Fibroblast of villous mesenchyme (primary cell): Measurements from ENCODE around the gene PCBP3. TPM values are rescaled to one million over a fixed set of nuclear protein-coding genes. Genes with fewer than 3 reads are reported as not detected.
"Not testable (repeated sequence)": the region's sequence is repeated elsewhere in the genome, so short reads cannot be mapped to it uniquely, and the experiment has no call there.

Source experiments
- DNase-seq: peaks from one replicate; pipeline ENCODE4 v3.0.0-alpha.2; 2010; ENCODE audit warnings: low read depth
- H3K4me3 ChIP-seq: 2 replicates; pipeline ENCODE4 v1.5.1; 2011; ENCODE audit warnings: low read depth, mild to moderate bottlenecking, low read length
- CTCF ChIP-seq: IDR thresholded peaks from 2 replicates; pipeline ENCODE4 v1.5.1; 2012; ENCODE audit warnings: low read depth, mild to moderate bottlenecking, low read length; ENCODE audit not compliant: insufficient read depth
- total RNA-seq: library from RNA; depleted of rRNA; stranded (reverse); fragments of >200 nt; gene quantifications from 2 replicates; pipeline ENCODE4 v1.2.3, GENCODE V29; 2012

PCBP3 gene
- total RNA-seq, 1 donor, result 1.3 TPM

- no peak for TF ChIP-seq CTCF
- H3K4me3 ChIP-seq, result no peak overlapping the region
- DNase-seq, result no peak
Measured at GRCh38 chr21:45670731-45671130, 27.2 kb downstream of the PCBP3 start.

GRCh38 chr21:45678790-45679189 lies 35.3 kb downstream of the PCBP3 start:
- not testable (repeated sequence) for H3K4me3 ChIP-seq, DNase-seq

GRCh38 chr21:45680215-45680614 lies 36.7 kb downstream of the PCBP3 start:
- no peak overlapping the region for H3K4me3 ChIP-seq
- no peak for TF ChIP-seq CTCF
- no peak for DNase-seq

- H3K4me3 ChIP-seq, result no peak overlapping the region
- no peak for DNase-seq
- peak; percentile 22 for TF ChIP-seq CTCF
Measured at GRCh38 chr21:45695086-45695485, 51.6 kb downstream of the PCBP3 start.

- no peak for TF ChIP-seq CTCF
- no peak overlapping the region for H3K4me3 ChIP-seq
- DNase-seq, result peak; percentile 85
Measured at GRCh38 chr21:45698493-45699184, 55.1 kb downstream of the PCBP3 start.

GRCh38 chr21:45699251-45699942 lies 55.9 kb downstream of the PCBP3 start:
- no peak for DNase-seq
- TF ChIP-seq CTCF, result no peak

GRCh38 chr21:45699966-45700365 lies 56.4 kb downstream of the PCBP3 start:
- no peak for DNase-seq
- no peak overlapping the region for H3K4me3 ChIP-seq
- TF ChIP-seq CTCF, result no peak

More at GRCh38 chr21:45699251-45699942, 55.9 kb downstream of the PCBP3 start:
- H3K4me3 ChIP-seq, result no peak overlapping the region
